Stimulated activated CD8-positive, alpha-beta memory T cell treated with anti-CD3 and anti-CD28 coated beads, Interleukin-2, amount 100 ng/mL, for 48 hours (primary cell): ENCODE data around the gene THUMPD1.
"Not testable (repeated sequence)": the region's sequence is repeated elsewhere in the genome, so short reads cannot be mapped to it uniquely, and the experiment has no call there.

Experiments
- DNase-seq, 2 donors: peaks; one replicate each; pipeline ENCODE4 v3.0.0-alpha.2; 2020; ENCODE audit warnings: low read depth in 2 of 2

THUMPD1 gene

DNA sequence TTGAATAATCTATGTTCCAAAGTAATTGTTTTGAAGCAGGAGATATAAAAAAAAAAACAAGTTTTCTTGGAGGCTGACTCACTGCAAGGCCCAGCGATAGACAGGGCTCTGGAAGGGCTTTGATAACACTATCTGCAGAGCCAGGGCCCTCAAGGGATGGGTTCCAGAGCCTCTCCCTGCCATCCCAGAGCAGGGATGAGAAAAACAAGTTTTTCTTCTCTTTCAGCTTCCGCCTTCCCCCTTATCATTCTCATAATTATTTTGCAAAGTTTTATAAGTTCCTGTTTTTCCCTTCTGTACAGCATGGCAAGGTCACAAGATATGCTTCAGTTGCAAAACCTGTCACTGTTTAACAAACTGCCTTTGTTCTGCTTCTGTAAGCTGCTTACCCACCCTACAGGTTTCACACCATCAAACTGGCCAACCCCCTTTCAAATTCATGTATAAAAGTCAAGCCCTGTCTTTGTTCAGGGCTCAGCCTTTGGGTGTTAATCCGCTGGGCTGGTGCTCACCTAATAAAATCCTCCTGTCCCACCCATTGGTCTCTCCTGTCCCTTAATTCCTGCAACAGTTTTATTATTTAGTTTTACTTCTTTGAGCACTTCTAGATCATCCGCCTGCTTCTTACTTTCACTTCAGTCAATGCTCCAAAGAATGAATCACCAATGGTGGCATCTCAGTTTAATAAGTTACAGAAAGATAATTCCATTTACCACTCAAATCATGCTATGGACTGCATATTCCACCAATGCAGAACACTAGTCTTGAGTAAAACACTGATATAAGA lies 5.6 kb upstream of the THUMPD1 start:
- DNase-seq = no peak

DNA sequence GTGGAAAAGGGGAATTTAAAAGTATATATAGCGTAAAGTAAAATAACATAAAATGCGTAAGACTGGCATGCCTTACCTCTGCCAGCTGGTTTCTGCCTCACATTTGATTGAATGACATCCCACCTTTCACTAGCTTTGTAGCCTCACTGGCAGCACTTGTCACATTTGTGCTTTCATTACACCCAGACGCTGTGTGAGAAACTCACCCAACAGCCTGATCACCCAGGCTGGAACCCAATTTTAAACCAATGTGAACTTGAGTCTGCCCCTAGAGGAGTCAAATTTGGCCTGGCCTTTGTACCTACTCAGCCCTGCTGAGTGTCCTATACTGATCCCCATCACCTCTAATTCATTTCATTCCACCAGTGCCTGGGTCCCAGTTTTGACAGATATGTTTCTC lies 4.8 kb upstream of the THUMPD1 start:
- no peak for DNase-seq

DNA sequence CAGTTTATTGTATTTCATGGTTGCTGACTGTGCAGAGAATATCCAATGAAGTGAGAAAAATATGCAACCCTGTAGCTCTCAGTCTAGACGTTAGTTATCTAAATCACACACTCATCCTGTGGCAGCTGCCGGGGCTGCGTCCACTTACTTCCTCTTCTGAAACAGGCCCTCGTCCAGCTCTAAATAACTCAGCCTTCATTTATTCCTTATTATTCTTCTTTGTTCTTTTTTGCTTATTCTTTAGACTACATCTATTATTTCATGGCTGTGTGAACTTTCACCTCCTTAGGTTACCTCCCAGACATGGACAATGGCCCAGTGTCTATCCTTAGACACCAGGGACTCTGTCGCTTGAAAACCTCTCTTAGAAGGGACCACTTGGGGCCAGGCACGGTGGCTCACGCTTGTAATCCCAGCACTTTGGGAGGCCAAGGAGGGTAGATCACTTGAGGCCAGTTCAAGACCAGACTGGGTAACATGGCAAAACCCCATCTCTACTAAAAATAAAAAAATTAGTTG lies 3.4 kb upstream of the THUMPD1 start:
- DNase-seq = no peak

DNA sequence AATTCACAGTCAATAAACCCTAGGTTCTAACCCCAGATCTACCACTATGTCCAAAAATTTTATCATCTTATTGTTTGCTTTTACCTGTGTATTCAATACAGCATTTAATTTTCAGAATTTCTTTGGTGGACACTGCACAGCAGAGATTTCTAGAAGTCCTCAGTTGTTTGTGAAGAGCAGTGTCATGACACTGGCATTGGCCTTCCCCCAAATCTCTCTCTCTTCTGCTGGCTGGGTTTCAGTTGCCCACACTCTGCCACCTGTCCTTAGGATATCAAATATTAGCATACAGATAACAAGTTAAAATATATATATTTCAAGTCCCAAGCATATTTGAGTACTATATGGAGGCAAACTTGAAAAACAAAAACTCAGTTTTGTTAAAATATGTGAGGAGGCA lies 2.0 kb upstream of the THUMPD1 start:
- no peak for DNase-seq

DNA sequence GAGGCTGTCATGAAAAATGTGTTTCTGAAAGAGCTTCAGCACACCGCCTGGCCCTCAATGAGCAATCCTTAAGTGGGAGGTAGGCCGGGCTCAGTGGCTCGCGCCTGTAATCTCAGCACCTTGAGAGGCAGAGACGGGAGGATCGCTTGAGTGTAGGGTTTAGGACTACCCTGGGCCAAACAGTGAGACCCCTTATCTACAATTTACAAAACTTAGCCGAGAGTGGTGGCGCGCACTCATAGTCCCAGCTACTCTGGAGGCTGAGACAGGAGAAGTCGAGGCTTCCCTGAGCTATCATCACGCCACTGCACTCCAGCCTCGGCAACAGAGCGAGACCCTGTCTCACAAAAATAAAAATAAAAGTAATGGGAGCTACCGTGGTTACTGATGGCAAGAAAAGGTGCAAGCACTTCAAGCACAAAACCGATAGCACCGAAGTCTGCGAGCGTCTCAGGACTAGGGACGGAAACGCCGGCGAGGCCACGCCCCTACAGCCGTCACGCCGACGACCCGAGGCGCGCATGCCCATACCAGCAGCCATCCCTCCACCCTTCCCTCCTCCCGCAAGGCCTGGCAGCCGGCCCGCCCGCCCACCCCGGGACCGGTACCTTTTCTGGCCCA lies 607 bp downstream of the THUMPD1 start:
- peak; percentile 84 to 88 for DNase-seq

DNA sequence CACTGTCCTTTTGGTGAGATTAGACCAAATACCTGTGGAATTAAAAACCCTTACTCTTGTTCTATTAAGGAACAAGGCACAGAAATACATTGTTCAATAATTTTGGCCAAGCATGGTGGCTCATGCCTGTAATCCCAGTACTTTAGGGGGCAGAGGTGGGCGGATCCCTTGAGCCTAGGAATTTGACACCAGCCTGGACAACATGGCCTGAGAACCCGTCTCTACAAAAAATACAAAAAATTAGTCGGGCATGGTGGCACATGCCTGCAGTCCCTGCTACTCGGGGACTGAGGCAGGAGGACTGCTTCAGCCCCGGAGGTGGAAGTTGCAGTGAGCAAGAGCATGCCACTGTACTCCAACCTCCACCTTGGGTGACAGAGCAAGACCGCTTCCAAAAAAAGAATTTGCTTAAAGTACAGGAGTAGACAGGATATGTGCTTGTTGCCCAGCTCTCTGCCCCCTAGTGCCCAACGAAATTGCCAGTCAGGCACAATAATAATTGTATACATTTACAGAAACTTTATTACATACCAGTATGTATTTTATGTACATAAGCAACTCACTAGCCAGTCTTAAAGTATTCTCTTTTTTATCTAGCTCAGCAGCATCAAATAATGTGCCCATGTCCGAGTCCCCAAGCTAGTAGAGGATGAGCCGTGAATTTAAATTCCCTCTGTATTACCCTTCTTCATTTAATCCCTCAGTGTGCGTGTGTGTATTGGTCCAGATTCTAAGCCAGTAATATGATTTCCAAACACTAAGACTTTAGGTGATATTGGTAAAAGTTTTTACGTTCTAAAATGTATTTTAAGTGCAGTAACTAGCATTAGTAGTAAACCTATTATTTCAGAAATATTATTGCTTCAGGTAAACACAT lies 1.4 kb downstream of the THUMPD1 start:
- DNase-seq = no peak

DNA sequence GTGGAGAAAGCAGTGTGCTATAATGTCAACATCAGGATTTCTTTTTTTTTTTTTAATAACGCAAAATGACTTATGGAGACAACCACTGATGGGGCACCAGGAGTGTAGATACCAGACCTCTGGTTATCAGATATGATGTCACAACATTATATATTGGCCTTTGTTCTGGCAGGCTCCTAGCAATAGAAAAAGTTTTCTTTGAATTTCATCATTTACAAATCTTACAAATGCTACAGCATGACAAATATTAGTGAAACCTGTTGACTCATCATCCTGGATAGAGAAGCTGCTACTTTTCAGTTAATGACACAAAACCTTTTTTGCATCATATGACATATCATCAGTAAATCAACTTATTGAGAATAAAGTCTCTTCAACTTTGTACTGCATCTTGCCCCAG lies 6.1 kb downstream of the THUMPD1 start:
- DNase-seq = no peak

DNA sequence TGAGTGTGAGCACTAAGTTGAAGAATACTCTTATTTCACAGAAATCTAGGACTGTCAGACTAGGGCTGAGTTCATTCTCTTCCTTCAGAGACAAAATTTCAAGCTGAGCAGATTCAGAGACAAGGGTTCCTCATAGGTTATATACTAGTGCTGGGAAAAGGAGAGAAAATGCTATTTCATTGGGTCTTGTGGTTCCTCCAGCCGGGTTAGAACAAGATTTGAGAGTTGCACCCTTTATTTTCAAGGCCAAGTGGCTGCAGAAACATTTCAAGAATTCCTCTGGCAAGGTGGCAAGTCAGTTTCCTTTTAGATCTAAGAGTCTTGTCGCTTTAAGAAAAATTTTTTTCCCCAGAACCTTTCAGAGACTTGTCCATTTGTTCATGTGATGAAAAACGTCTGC lies 6.8 kb downstream of the THUMPD1 start:
- DNase-seq = no peak

DNA sequence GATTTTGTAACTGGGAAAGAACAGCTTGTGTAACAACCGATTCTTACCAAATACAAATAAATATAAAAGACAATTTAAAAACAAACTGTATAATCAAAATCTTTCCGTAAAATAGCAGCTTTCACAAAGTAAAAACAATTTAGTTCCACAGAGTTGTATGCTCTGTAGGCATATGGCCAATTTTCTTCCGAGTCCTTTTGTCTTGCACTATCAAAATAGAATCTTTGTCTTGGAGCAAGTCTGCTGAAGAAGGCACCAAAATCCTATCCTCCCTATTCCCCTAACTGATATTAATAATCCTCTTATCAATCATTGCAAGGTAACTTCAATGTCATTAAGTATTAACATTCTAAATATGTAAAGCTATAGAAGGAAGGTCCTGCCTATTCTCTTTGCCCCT lies 7.6 kb downstream of the THUMPD1 start:
- DNase-seq = no peak

DNA sequence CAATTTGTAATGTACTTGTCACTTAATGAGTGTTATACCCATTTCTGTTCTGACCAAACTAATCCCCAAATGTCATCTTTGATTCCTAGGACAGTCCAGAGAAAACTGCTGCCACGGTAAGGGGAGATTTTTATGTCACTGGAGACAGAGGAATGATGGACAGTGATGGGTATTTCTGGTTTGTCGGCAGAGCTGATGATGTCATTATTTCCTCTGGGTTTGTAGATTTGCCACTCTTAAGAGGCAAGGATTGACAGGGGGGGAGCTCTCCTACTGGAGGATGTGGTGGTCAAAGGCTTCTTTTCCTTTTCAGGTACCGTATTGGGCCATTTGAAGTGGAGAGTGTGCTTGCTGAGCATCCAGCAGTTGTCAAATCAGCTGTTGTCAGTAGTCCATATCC lies 12.5 kb downstream of the THUMPD1 start:
- no peak for DNase-seq

DNA sequence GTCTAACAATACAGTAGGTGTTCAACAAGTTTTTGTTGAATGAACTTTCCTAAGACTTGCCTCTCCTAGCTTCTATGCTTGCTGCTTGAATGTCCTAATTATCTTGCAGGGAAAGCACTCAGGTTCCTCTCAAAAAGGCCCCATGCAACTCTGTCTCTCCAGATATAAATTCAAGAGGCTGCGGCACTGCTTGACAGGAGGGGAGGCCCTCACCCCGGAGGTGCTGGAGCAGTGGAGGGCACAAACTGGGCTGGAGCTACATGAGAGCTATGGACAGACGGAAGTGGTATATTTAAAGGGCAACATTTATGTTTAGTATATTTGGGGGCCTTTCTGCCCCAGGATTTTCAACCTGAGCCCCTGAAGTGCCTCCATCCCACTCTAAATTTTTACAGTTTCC lies 14.4 kb downstream of the THUMPD1 start:
- no peak for DNase-seq

DNA sequence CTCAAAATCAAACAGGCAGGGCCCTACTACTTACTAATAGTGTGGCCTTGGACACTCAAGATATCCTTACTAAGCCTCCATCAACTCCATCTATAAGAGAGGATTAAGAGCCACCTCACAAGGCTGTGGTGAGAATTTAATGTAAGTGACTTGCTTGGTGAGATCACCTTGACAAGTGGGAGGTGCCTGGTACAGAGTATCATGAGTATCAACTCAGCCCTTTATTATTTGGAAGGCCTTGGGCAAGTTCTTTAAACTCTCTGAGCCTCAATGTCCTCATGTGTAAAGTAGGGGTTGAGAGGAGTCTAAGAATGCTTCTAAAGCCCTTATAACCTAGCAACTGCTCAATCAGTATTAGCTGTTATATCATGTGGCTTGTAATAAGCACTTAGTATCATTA lies 15.0 kb downstream of the THUMPD1 start:
- DNase-seq = no peak

DNA sequence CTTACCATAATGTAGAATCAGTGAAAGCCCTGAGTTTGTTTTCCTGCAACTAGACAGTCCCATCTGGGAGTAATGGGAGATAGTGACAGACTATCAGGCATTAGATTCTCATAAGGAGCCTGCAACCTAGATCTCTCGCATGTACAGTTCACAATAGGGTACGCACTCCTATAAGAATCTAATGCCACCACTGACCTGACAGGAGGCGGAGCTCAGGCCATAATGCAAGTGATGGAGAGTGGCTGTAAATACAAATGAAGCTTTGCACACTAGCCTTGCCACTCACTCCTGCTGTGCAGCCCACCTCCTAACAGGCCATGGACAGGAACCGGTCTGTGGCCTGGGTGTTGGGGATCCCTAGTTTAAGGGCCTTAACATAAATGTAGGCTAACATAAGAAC lies 21.4 kb downstream of the THUMPD1 start:
- DNase-seq = no peak

DNA sequence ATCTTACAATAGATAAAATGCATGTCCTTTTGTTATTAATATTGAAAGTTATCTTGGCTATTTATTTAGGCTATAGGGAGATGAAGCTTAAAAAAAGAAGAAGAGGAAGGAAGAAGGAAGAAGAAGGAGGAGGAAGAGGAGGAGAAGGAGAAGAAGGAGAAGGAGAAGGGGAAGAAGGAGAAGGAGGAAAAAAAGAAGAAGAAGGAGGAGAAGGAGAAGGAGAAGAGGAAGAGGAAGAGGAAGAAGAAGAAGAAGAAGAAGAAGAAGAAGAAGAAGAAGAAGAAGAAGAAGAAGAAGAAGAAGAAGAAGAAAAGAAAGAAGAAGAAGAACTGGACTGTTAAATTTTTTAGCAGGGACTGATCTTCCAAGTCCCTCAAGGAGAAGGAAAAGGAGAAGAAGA lies 23.9 kb downstream of the THUMPD1 start:
- not testable (repeated sequence) for DNase-seq

DNA sequence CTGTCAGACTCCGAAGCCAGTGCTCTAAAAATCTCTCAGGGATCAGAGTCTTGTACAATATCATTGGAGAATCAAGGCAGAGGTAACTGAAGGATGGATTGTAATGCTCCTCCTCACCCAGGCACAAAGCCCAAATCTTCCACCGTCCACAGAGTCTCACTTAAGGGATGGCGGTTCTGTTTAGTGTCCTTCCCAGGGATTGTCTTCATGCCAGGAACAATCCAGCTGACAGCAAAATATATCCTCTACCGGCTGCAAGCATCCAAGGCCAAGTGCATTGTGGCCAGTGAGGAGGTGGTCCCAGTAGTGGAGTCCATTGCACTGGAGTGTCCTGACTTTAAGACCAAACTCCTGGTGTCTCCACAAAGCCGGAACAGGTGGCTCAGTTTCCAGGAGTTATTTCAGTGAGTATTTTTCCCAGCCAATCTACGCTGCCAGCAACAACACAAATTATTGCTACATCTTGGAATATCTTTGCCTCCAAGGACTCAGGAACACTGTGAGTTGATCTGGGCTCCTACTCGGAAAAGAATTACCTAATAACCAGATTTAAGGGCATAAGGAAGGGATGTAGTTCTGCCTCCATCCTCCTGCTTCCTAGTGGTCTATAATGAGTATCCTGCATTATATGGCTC lies 30.2 kb downstream of the THUMPD1 start:
- DNase-seq = no peak

DNA sequence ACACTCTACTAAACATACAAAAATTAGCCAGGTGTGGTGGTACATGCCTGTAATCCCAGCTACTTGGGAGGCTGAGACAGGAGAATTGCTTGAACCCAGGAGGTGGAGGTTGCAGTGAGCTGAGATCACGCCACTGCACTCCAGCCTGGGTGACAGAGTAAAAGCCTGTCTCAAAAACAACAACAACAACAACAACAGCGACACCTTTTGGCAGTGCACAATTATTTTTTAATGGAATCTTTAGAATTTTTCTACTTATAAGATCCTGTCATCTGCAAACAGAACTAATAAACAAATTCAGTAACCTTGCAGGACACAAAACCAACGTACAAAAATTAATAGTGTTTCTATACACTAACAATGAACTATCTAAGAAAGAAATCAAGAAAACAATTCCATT lies 33.5 kb downstream of the THUMPD1 start:
- not testable (repeated sequence) for DNase-seq

DNA sequence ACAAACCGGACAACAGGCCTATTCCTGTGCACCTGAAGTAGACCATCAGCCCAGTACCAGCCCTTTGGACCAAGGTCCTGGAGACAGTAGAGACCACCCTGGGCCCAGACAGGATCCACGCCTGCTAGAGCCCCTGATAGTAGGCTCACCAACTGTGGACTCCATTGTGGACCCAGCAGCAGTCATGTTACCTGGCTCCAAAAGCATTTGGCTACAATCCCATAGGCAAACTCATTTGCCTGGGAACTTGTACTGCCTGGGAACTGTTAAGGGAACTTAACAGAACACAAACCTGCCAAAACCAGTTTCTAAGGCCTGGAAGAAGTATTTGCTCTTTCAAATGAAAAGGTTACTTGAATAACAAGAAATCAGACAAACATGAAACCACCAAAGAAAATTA lies 34.2 kb downstream of the THUMPD1 start:
- no peak for DNase-seq

DNA sequence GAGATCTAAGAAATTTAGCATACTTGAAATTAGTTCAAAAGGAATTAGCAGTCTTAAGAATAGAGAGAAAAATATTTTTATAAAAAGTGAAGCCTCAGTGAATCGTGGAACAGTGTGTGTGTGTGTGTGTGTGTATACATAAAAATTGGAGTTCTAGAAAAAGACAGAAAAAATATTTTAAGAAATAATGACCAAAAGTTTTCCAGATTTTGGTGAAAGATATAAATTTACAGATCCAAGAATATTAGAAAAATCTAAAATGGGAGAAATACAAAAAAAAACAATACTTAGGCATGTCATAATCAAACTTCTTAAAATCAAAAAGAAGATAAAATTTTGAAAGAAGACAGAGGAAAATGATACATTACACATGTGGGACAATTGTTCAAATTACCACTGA lies 35.6 kb downstream of the THUMPD1 start:
- DNase-seq = not testable (repeated sequence)

DNA sequence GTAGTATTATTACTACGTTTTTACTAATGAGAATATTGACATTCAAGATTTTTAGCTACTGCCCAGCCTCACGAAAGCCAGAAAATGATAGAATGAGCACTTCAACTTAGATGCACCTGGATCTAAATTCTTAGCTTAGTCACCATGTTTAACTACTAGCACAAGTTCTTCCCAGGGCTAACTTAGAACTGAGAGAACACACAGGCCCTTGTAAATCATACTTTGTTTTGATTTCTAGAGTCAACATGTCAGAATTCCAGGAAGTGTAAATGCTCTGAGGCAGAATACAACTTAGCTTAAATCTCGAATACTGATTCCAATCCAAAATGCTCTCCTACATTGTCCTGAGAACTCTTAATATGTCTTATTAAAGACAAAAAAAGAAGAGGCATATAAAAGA lies 37.3 kb downstream of the THUMPD1 start:
- DNase-seq = no peak

DNA sequence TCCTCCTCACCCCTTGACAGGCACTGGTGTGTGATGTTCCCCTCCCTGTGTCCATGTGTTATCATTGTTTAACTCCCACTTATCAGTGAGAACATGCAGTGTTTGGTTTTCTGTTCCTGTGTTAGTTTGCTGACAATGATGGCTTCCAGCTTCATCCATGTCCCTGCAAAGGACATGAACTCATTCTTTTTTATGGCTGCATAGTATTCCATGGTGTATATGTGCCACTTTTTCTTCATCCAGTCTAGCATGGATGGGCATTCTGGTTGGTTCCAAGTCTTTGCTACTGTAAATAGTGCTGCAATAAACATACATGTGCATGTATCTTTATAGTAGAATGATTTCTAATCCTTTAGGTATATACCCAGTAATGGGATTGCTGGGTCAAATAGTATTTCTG lies 39.9 kb downstream of the THUMPD1 start:
- DNase-seq = not testable (repeated sequence)

DNA sequence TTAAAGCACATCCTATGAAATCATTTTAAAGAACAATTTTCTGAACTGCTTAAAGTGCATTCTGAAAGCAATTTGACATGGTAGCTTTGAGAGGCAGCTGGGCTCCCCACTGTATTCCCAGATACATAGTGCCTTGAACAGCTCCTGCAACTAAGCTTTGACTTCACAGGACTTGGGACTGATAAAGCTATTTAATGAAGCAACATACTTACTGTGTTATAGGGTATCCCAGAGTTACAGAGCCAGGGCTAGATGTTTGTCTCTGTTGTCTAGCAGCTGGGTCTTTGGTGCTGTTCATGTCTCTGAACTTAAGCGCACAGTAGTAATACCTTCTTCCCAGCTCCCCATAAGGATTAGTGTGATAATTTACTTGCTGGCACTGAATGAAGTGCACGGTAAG lies 45.0 kb downstream of the THUMPD1 start:
- DNase-seq = no peak

DNA sequence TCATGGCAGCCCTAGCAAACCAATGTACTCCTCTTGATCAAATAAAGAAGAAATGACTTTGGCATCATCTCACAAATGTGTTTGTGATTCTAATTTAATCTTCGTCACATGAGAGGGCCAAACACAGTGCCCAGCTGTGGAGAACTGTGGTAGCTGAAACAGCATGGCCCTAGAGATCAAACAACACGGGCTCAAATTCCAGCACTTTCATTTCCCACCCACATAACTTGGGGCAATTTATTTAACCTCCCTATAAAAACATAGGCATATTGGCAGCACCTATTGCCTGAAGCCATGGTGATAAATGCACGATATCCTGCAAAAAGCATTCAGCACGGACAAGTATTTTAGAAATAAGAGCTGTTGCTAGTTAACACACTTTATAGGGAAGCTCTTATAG lies 46.6 kb downstream of the THUMPD1 start:
- DNase-seq = no peak
